OCI-LY7 (cell line): ENCODE measurements around the gene HDAC10. TPM values are rescaled to one million over a fixed set of nuclear protein-coding genes. Genes with fewer than 3 reads are reported as not detected.
A peak's percentile ranks its signal among the peaks of the same experiment; 100 is the strongest.

ENCODE experiments used
- BruUV-seq: library from RNA; stranded (reverse); fragments of 400-500 nt; replicated peaks from 2 replicates; lab custom pipeline; 2021; lab: Mats Ljungman, UMichigan
- CTCF ChIA-PET: fragments of 300-600 bp; sonication (Branson Sonifier 250); formaldehyde crosslinking; loops from one replicate; lab custom pipeline; 2022; ENCODE audit warnings: antibody characterized with exemption; ENCODE audit not compliant: unreplicated experiment; lab: Charles Lee
- POLR2A ChIA-PET: fragments of 300-600 bp; sonication (Branson Sonifier 250); formaldehyde crosslinking; loops from one replicate; lab custom pipeline; 2022; ENCODE audit warnings: antibody characterized with exemption; lab: Charles Lee
- DNase-seq: peaks from one replicate; pipeline ENCODE4 v3.0.0-alpha.2; 2015; ENCODE audit warnings: low spot score
- H2AFZ ChIP-seq: fragments of 200-600 bp; sonication (generic), shearing (Covaris generic); 2 replicates; pipeline ENCODE4 v1.6.1; 2014; ENCODE audit warnings: mild to moderate bottlenecking, antibody characterized with exemption, low read length, moderate library complexity
- H3K27ac ChIP-seq: fragments of 200-600 bp; sonication (generic); 2 replicates; pipeline ENCODE4 v1.5.1; 2014; ENCODE audit warnings: mixed run types, low read depth, mild to moderate bottlenecking, moderate library complexity, low read length, inconsistent platforms; ENCODE audit not compliant: poor library complexity, severe bottlenecking
- H3K36me3 ChIP-seq: fragments of 200-600 bp; sonication (generic); 2 replicates; pipeline ENCODE4 v1.6.1; 2014; ENCODE audit warnings: mild to moderate bottlenecking, antibody characterized with exemption, low read length, moderate library complexity, mixed read lengths; ENCODE audit not compliant: insufficient read depth
- H3K4me1 ChIP-seq: fragments of 200-600 bp; sonication (generic); 2 replicates; pipeline ENCODE4 v1.5.1; 2014; ENCODE audit warnings: mild to moderate bottlenecking, low read length; ENCODE audit not compliant: insufficient read depth, poor library complexity, severe bottlenecking
- H3K4me2 ChIP-seq: fragments of 200-600 bp; sonication (generic); 2 replicates; pipeline ENCODE4 v1.6.1; 2014; ENCODE audit warnings: mild to moderate bottlenecking, low read length
- H3K4me3 ChIP-seq: fragments of 200-600 bp; sonication (generic); 2 replicates; pipeline ENCODE4 v1.5.1; 2014; ENCODE audit warnings: mild to moderate bottlenecking, low read depth, low read length; ENCODE audit not compliant: poor library complexity, severe bottlenecking
- H3K79me2 ChIP-seq: fragments of 200-600 bp; sonication (generic); 2 replicates; pipeline ENCODE4 v1.6.1; 2016; ENCODE audit warnings: low read depth, mild to moderate bottlenecking, low read length, moderate library complexity, mixed read lengths; ENCODE audit not compliant: insufficient read depth
- H3K9me2 ChIP-seq: fragments of 200-600 bp; sonication (generic); 2 replicates; pipeline ENCODE4 v1.6.1; 2016; ENCODE audit warnings: mild to moderate bottlenecking, low read length, mixed read lengths; ENCODE audit not compliant: insufficient read depth
- H3K9me3 ChIP-seq: fragments of 200-600 bp; sonication (generic); 2 replicates; pipeline ENCODE4 v1.6.1; 2014; ENCODE audit warnings: mild to moderate bottlenecking, mixed run types, low read length, mixed read lengths
- H4K20me1 ChIP-seq: fragments of 200-600 bp; sonication (generic); 2 replicates; pipeline ENCODE4 v1.6.1; 2014; ENCODE audit warnings: mild to moderate bottlenecking, antibody characterized with exemption, low read length, moderate library complexity, mixed read lengths; ENCODE audit not compliant: insufficient read depth
- CTCF ChIP-seq: fragments of 200-600 bp; sonication (generic); conservative IDR thresholded peaks from 2 replicates; pipeline ENCODE4 v1.5.1; 2014; ENCODE audit warnings: mild to moderate bottlenecking, antibody characterized with exemption, low read length, moderate library complexity, mixed read lengths
- EZH2phosphoT487 ChIP-seq: fragments of 200-600 bp; sonication (generic); IDR thresholded peaks from 2 replicates; pipeline ENCODE4 v1.6.1; 2018; ENCODE audit warnings: low read depth, borderline replicate concordance, mild to moderate bottlenecking, mixed run types, antibody characterized with exemption, low read length, moderate library complexity, mixed read lengths
- intact Hi-C: fragments of 100-400 bp; cut with micrococcal nuclease; formaldehyde crosslinking; loops from one replicate; pipeline ENCODE4 v1.10.0; 2022; ENCODE audit not compliant: unreplicated experiment
- total RNA-seq, 2 experiments: library from RNA; depleted of rRNA in 1 of 2; stranded (reverse); fragments of >200 nt in 1 of 2; shearing (Covaris generic) in 1 of 2; gene quantifications; 2 replicates each; pipeline ENCODE4 v1.2.3, GENCODE V29; 2014 to 2022

The HDAC10 gene
- total RNA-seq, 2 experiments from 2014 or later, result 49.4 to 74.9 TPM

- Histone ChIP-seq H3K4me2 (peak overlapping the region; percentile 20; the same call in 1 of the 2 replicates), H2AFZ (no peak overlapping the region), H3K27ac (peak overlapping the region; percentile 23), H3K4me3 (no peak overlapping the region), H4K20me1 (0 out of 2 replicates have a peak, but pooled peaks cover 2% of the 10 kb centered on the region), H3K9me2 (no peaks in the 10 kb centered on the region), H3K36me3 (peaks cover 79% of the 10 kb centered on the region), H3K4me1 (peaks cover 16% of the 10 kb centered on the region), H3K79me2 (peaks cover 20% of the 10 kb centered on the region), H3K9me3 (peaks cover 8% of the 10 kb centered on the region; the same call in 1 of the 2 replicates)
- intact Hi-C loops, result no loop called here
- ChIA-PET POLR2A (no interaction called here), CTCF (no interaction called here)
- BruUV-seq, result no TSS peak
- TF ChIP-seq EZH2phosphoT487, result no peak
- no peak for TF ChIP-seq CTCF
- peak; percentile 41 for DNase-seq
Observed at GRCh38 chr22:50207383-50208140, 43.5 kb downstream of the HDAC10 start.

- no TSS peak for BruUV-seq
- Histone ChIP-seq H3K79me2 (peaks cover 30% of the 10 kb centered on the region), H3K27ac (no peak overlapping the region), H3K36me3 (peaks cover 70% of the 10 kb centered on the region), H4K20me1 (0 out of 2 replicates have a peak, but pooled peaks cover 8% of the 10 kb centered on the region), H3K9me2 (no peaks in the 10 kb centered on the region), H3K4me3 (no peak overlapping the region), H3K4me2 (no peak overlapping the region), H3K9me3 (peaks cover 8% of the 10 kb centered on the region; the same call in 1 of the 2 replicates), H3K4me1 (peaks cover 22% of the 10 kb centered on the region), H2AFZ (no peak overlapping the region)
- intact Hi-C loops, result no loop called here
- POLR2A ChIA-PET, result no interaction called here
- peak; percentile 24 for DNase-seq
- CTCF ChIA-PET, result no interaction called here
- TF ChIP-seq EZH2phosphoT487, result no peak
- peak; percentile 70 for TF ChIP-seq CTCF
Observed at GRCh38 chr22:50206599-50206998, 44.5 kb downstream of the HDAC10 start.
